Kidney (tissue), 22 donors: ENCODE data around the gene KCNJ8. TPM values are rescaled to one million over a fixed set of nuclear protein-coding genes. Genes with fewer than 3 reads are reported as not detected.

Source experiments
- DNase-seq, 5 donors: peaks; one replicate each; pipeline ENCODE4 v3.0.0-alpha.2; 2013 to 2020
- FAIRE-seq: peaks from 2 replicates; lab custom pipeline; 2012; peaks lifted over from hg19 to GRCh38; lab: Jason Lieb, UNC
- H3K27ac ChIP-seq, 2 donors: one replicate each; pipeline ENCODE4 v1.7.0; 2013; ENCODE audit warnings: low read depth in 2 of 2, low read length in 2 of 2, inconsistent platforms in 1 of 2
- H3K27me3 ChIP-seq: one replicate; pipeline ENCODE4 v1.7.1; 2013; ENCODE audit warnings: low read length, inconsistent platforms; ENCODE audit not compliant: control insufficient read depth, insufficient read depth
- H3K36me3 ChIP-seq, 3 donors: one replicate each; pipeline versions ENCODE4 v1.7.0 to v1.7.1; 2013; ENCODE audit warnings: low read length in 3 of 3, control low read depth in 1 of 3, inconsistent platforms in 1 of 3; ENCODE audit not compliant: insufficient read depth in 3 of 3, control insufficient read depth in 2 of 3
- H3K4me1 ChIP-seq, 3 donors: one replicate each; pipeline versions ENCODE4 v1.7.0 to v1.7.1; 2013; ENCODE audit warnings: low read length in 3 of 3, inconsistent platforms in 1 of 3, low read depth in 1 of 3; ENCODE audit not compliant: control insufficient read depth in 2 of 3, insufficient read depth in 2 of 3
- H3K4me3 ChIP-seq, 3 donors: one replicate each; pipeline versions ENCODE4 v1.7.0 to v1.8.1; 2013; ENCODE audit warnings: low read length in 3 of 3, control low read depth in 1 of 3, inconsistent platforms in 1 of 3
- H3K9ac ChIP-seq, 3 donors: one replicate each; pipeline versions ENCODE4 v1.7.0 to v1.7.1; 2013; ENCODE audit warnings: low read length in 3 of 3, control low read depth in 1 of 3, inconsistent platforms in 1 of 3
- H3K9me3 ChIP-seq, 3 donors: one replicate each; pipeline versions ENCODE4 v1.7.0 to v1.7.1; 2013; ENCODE audit warnings: low read length in 3 of 3, control low read depth in 1 of 3, inconsistent platforms in 1 of 3; ENCODE audit not compliant: control insufficient read depth in 2 of 3, insufficient read depth in 1 of 3
- intact Hi-C: fragments of 100-400 bp; cut with DNase I; formaldehyde crosslinking; loops from one replicate; pipeline ENCODE4 v1.11.1; 2022
- long read RNA-seq, 10 donors: library from polyadenylated mRNA in 1 of 10; unstranded in 1 of 10; transcript quantifications; one replicate each; pipeline ENCODE4 v2.0.0 and lab custom pipeline, GENCODE V29; 2021 to 2026
- polyA plus RNA-seq: library from polyadenylated mRNA; stranded (reverse); fragments of 350-450 nt; fragmentation: Illumina TruSeq; extraction: RNeasy Lipid Tissue Mini Kit (QIAGEN cat#74804); gene quantifications from one replicate; pipeline ENCODE4 v1.2.3, GENCODE V29; 2014; ENCODE audit warnings: low read depth, low replicate concordance; ENCODE audit not compliant: insufficient read depth
- total RNA-seq: library from RNA; stranded (reverse); fragmentation: NEBNext Ultra II Directional; extraction: Animal tissue kit (Norgen Biotek cat#: 25700); gene quantifications from one replicate; pipeline ENCODE4 v1.2.1, GENCODE V29; 2021
- TF ChIP-seq, protein P1 (sequence below): IDR thresholded peaks from 3 replicates; pipeline ENCODE4 v1.5.1; 2012; ENCODE audit warnings: mild to moderate bottlenecking, moderate library complexity, borderline replicate concordance; ENCODE audit not compliant: insufficient read depth; ENCODE audit errors: extremely low read depth
- donor health status: control.
- donor health status: control.
- donor health status: control.
- donor health status: control.
- donor health status: control.
- donor health status: DM: yes; HTN: yes; CAD: no.
- donor health status: Normal renal cell carcinoma (clear cell type).

Gene KCNJ8
- total RNA-seq, result 13.1 TPM
- 5.6 TPM for polyA plus RNA-seq
- long read RNA-seq, donor 1, transcript KCNJ8-201 (3 exons, 2,389 nt), result major isoform, 11 of 11 reads
- long read RNA-seq, donor 1, partial matches to known transcripts, result 0 of 11 reads
- long read RNA-seq, donor 1, other reads (novel, unspliced or antisense), result 0 of 11 reads
- long read RNA-seq, donor 2, transcript KCNJ8-201 (3 exons, 2,389 nt), result major isoform, 8 of 8 reads
- long read RNA-seq, donor 2, partial matches to known transcripts, result 0 of 8 reads
- long read RNA-seq, donor 2, other reads (novel, unspliced or antisense), result 0 of 8 reads
- long read RNA-seq, donor 3, partial matches to known transcripts, result 0 of 2 reads
- long read RNA-seq, donor 3, other reads (novel, unspliced or antisense), result 0 of 2 reads
- long read RNA-seq, donor 4, transcript KCNJ8-201 (3 exons, 2,389 nt), result major isoform, 5 of 5 reads
- long read RNA-seq, donor 4, partial matches to known transcripts, result 0 of 5 reads
- long read RNA-seq, donor 4, other reads (novel, unspliced or antisense), result 0 of 5 reads
- long read RNA-seq, donor 5, result 0 reads
- long read RNA-seq, donor 6, partial matches to known transcripts, result 0 of 2 reads
- long read RNA-seq, donor 6, other reads (novel, unspliced or antisense), result 0 of 2 reads
- long read RNA-seq, donor 7, transcript KCNJ8-201 (3 exons, 2,389 nt), result major isoform, 8 of 11 reads
- long read RNA-seq, donor 7, partial matches to known transcripts, result 2 of 11 reads
- long read RNA-seq, donor 7, other reads (novel, unspliced or antisense), result 1 of 11 reads
- long read RNA-seq, donor 8, transcript KCNJ8-201 (3 exons, 2,389 nt), result major isoform, 5 of 5 reads
- long read RNA-seq, donor 8, partial matches to known transcripts, result 0 of 5 reads
- long read RNA-seq, donor 8, other reads (novel, unspliced or antisense), result 0 of 5 reads
- long read RNA-seq, donor 9, partial matches to known transcripts, result 0 of 1 reads
- long read RNA-seq, donor 9, other reads (novel, unspliced or antisense), result 0 of 1 reads
- long read RNA-seq, donor 10, transcript KCNJ8-201 (3 exons, 2,389 nt), result major isoform, 7 of 7 reads
- long read RNA-seq, donor 10, partial matches to known transcripts, result 0 of 7 reads
- long read RNA-seq, donor 10, other reads (novel, unspliced or antisense), result 0 of 7 reads

DNA sequence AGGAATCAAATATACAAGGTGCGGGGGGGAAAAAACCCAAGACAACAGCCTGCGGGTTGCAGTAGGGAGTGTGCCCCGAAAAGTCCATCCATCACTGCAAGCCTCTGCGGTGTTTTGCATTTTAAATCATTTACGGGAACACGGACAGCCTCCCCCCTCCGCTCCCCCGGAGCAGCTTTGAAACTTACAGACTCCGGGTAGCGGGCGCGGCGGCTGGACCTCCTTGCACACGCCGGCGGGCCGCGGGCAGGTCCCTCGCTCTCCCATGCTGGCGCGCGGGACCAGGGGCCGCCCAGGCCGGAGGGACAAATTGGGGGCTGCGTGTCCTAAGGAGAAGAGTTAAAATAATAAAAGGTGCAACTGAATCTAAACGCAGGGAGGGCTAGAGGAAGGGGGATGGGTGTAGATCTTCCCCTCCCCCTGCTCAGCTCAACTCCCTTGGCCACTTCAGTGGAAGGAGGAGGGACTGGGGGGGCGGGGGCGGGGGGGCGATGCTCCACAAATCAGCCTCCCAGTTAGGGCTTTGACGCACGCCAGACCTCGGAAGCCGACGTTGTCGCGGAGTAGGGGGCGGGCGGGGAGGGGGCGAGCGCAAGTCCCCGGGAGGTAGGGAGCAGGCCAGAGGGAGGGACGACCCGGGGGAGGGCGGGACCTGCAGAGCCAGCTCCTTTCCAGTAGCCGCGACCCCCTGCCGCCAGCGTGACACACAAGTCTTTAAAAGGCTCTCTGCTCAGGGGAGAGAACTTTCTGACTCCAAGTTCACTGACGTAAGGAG, at the start of gene KCNJ8:
TSS of gene KCNJ8 (minus strand) at position 349 of the 775 bp plus-strand sequence. CDS start 1,090 bp downstream, outside the sequence.
- H3K36me3 ChIP-seq, result no peaks in the 10 kb centered on the region
- DNase-seq (peak; percentile 89 to 96 (median 92)), FAIRE-seq (no peak)
- H3K9ac ChIP-seq, result peak within 1 kb of the TSS; percentile 41 to 56 (median 56)
- peak within 1 kb of the TSS; percentile 49 to 88 for H3K27ac ChIP-seq
- no peaks in the 10 kb centered on the region for H3K9me3 ChIP-seq
- H3K4me1 ChIP-seq, result no peaks in the 10 kb centered on the region
- no peaks in the 10 kb centered on the region for H3K27me3 ChIP-seq
- TF ChIP-seq, protein P1, sequence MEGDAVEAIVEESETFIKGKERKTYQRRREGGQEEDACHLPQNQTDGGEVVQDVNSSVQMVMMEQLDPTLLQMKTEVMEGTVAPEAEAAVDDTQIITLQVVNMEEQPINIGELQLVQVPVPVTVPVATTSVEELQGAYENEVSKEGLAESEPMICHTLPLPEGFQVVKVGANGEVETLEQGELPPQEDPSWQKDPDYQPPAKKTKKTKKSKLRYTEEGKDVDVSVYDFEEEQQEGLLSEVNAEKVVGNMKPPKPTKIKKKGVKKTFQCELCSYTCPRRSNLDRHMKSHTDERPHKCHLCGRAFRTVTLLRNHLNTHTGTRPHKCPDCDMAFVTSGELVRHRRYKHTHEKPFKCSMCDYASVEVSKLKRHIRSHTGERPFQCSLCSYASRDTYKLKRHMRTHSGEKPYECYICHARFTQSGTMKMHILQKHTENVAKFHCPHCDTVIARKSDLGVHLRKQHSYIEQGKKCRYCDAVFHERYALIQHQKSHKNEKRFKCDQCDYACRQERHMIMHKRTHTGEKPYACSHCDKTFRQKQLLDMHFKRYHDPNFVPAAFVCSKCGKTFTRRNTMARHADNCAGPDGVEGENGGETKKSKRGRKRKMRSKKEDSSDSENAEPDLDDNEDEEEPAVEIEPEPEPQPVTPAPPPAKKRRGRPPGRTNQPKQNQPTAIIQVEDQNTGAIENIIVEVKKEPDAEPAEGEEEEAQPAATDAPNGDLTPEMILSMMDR, result no peak
- intact Hi-C loops, result no loop called here
- peak within 1 kb of the TSS; percentile 56 to 70 (median 62) for H3K4me3 ChIP-seq

DNA sequence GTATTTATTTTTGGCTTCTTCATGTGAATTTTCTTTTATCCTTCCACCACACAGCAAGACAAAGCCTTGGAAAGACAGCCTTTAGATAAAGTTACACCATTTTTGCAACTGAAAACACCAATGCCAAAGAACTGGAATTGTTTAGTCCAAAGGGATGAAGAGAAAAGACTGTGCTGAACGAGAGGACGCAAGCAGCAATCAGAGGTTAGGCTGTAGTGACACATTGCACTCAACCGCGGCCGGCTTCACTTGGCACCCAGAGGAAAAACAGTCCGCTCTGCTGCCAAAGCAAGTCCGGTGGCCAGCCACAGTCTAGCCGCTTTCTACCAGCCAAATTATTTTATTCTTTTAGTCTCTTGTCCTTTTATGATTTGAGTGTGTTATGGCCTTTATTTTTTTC, 49.1 kb upstream of the KCNJ8 start:
- H3K27me3 ChIP-seq, result no peaks in the 10 kb centered on the region
- no peak overlapping the region for H3K9ac ChIP-seq
- H3K9me3 ChIP-seq, result no peaks in the 10 kb centered on the region
- FAIRE-seq, result no peak
- H3K4me3 ChIP-seq, result no peak overlapping the region
- no peaks in the 10 kb centered on the region for H3K36me3 ChIP-seq
- peak in 2 of 5 donors; percentile 17 to 63 for DNase-seq
- H3K4me1 ChIP-seq, result peaks cover 0 to 2% (median 0%) of the 10 kb centered on the region in 3 donors
- H3K27ac ChIP-seq, result peak overlapping the region in 1 of 2 donors; percentile 37
- intact Hi-C loops, result no loop called here
- TF ChIP-seq, protein P1, result no peak

DNA sequence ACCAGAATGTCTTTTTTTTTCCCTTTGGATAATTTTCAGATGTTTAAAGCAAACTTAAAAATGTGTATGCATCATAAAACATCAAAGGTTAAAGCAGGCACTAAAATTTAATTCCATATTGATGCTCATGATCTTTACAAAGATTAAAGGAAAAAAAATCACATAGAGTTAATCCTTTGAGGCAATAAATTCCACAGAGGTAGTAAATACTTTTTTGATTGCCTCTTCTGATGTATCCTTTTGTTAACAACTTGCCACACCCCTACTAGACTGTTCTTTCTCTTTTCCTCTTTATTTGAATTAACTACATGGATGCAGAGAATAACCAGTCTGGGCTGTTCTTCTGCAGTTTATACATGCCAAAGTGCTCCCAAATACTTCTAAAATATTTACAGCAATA, 45.2 kb upstream of the KCNJ8 start:
- Histone ChIP-seq H3K27ac (no peak overlapping the region), H3K27me3 (no peaks in the 10 kb centered on the region), H3K9me3 (no peaks in the 10 kb centered on the region), H3K9ac (no peak overlapping the region), H3K36me3 (no peaks in the 10 kb centered on the region), H3K4me3 (no peak overlapping the region), H3K4me1 (peaks cover 0 to 2% (median 0%) of the 10 kb centered on the region in 3 donors)
- FAIRE-seq (no peak), DNase-seq (no peak)
- intact Hi-C loops, result no loop called here
- TF ChIP-seq, protein P1, result no peak
